ENCODE measurements around the gene SLC6A18. TPM values are rescaled to one million over a fixed set of nuclear protein-coding genes. Genes with fewer than 3 reads are reported as not detected.
A peak's percentile ranks its signal among the peaks of the same experiment; 100 is the strongest.

The SLC6A18 gene
- total and polyA plus RNA-seq, 9 of the 15 experiments (the other 6 are each of a cell fraction or from before 2014, with no cell fraction given) = not detected

DNA sequence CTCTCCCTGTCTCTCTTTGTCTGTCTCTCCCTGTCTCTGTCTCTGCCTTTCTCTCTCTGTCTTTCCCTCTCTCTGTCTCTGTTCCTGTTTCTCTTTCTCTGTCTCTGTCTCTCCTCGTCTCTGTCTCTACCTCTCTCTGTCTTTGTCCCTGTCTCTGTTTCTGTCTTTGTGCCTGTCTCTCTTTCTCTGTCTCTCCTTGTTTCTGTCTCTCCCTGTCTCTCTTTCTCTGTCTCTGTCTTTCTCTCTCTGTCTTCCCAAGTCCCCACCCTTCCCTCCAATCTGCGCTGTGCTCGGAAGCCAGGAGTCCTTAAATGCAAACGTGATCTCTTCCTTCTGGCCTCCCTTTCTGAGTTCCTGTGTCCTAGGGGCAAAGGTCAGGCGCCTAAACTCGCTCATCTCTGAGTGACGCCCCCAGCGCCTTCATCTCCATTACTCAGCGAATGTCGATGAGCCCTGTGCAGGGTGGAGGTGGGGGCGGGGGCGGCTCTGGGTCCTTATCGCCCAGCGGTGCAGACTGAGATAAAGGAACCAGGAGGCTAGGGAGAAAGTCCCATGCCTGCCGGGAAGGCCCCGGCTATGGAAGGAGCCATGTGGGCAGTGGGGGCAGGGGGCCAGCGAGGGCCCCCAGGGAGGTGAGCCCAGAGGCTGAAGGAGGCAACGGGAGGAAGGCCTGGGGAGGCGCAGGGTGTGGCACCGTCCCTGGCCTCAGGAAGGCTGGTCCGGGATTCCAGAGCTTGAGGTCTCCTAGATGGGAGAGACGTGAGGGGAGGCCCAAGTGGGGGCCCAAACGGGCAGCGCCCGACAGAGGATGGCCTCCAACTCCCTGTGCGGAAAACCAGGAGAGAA is 25.3 kb upstream of the SLC6A18 start (continued):
- TF ChIP-seq RCOR1 (IDR thresholded peaks at IDR 0.05; ENCODE audit: borderline replicate concordance in 1 of 2, low read depth in 2 of 2, low read length in 2 of 2) (peak; percentile 67 to 96; a peak in 3 of 4 replicates), ARNT (IDR thresholded peaks at IDR 0.05) (peak; percentile 88), HMG20B (CRISPR knock-in tag; IDR thresholded peaks at IDR 0.05) (no peak), NFRKB (IDR thresholded peaks at IDR 0.05; ENCODE audit: low read depth) (peak; percentile 94), ZNF436 (CRISPR knock-in tag; IDR thresholded peaks at IDR 0.05) (no peak), MIER1 (IDR thresholded peaks at IDR 0.05; ENCODE audit: low read depth) (peak; percentile 86), SMAD4 (CRISPR knock-in tag; conservative IDR thresholded peaks at IDR 0.05) (peak; percentile 73; the same call in 1 of the 2 replicates), TCF7 (IDR thresholded peaks at IDR 0.05; ENCODE audit: borderline replicate concordance) (no peak), FUS (optimal IDR thresholded peaks at IDR 0.05; ENCODE audit: low read depth, low read length) (no peak), MEF2A (IDR thresholded peaks at IDR 0.05; ENCODE audit: control insufficient read depth, low read depth, low read length) (no peak), BCL6 (CRISPR knock-in tag; IDR thresholded peaks at IDR 0.05) (peak; percentile 76; the same call in 1 of the 2 replicates), POLR2AphosphoS2 (IDR thresholded peaks at IDR 0.05; ENCODE audit: low read length) (no peak), SMARCB1 (IDR thresholded peaks at IDR 0.05; ENCODE audit: insufficient read length, low read depth) (no peak), CEBPB (tag; IDR thresholded peaks at IDR 0.05) (no peak), NCOA2 (IDR thresholded peaks at IDR 0.05; ENCODE audit: partially characterized antibody in 2 of 2) (peak in 1 of 2 experiments; percentile 66), CHCHD3 (CRISPR knock-in tag; IDR thresholded peaks at IDR 0.05) (no peak), FOXJ2 (tag; IDR thresholded peaks at IDR 0.05) (no peak)
- TF ChIP-seq, protein P1, sequence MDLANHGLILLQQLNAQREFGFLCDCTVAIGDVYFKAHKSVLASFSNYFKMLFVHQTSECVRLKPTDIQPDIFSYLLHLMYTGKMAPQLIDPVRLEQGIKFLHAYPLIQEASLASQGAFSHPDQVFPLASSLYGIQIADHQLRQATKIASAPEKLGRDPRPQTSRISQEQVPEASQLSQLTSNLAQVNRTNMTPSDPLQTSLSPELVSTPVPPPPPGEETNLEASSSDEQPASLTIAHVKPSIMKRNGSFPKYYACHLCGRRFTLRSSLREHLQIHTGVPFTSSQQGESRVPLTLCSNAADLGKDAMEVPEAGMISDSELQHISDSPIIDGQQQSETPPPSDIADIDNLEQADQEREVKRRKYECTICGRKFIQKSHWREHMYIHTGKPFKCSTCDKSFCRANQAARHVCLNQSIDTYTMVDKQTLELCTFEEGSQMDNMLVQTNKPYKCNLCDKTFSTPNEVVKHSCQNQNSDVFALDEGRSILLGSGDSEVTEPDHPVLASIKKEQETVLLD (IDR thresholded peaks at IDR 0.05) = peak; percentile 8; the same call in 1 of the 2 replicates
- TF ChIP-seq, protein P2, sequence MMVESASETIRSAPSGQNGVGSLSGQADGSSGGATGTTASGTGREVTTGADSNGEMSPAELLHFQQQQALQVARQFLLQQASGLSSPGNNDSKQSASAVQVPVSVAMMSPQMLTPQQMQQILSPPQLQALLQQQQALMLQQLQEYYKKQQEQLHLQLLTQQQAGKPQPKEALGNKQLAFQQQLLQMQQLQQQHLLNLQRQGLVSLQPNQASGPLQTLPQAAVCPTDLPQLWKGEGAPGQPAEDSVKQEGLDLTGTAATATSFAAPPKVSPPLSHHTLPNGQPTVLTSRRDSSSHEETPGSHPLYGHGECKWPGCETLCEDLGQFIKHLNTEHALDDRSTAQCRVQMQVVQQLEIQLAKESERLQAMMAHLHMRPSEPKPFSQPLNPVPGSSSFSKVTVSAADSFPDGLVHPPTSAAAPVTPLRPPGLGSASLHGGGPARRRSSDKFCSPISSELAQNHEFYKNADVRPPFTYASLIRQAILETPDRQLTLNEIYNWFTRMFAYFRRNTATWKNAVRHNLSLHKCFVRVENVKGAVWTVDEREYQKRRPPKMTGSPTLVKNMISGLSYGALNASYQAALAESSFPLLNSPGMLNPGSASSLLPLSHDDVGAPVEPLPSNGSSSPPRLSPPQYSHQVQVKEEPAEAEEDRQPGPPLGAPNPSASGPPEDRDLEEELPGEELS (CRISPR knock-in tag; IDR thresholded peaks at IDR 0.05; ENCODE audit: borderline replicate concordance) = no peak
- TF ChIP-seq, protein P3, sequence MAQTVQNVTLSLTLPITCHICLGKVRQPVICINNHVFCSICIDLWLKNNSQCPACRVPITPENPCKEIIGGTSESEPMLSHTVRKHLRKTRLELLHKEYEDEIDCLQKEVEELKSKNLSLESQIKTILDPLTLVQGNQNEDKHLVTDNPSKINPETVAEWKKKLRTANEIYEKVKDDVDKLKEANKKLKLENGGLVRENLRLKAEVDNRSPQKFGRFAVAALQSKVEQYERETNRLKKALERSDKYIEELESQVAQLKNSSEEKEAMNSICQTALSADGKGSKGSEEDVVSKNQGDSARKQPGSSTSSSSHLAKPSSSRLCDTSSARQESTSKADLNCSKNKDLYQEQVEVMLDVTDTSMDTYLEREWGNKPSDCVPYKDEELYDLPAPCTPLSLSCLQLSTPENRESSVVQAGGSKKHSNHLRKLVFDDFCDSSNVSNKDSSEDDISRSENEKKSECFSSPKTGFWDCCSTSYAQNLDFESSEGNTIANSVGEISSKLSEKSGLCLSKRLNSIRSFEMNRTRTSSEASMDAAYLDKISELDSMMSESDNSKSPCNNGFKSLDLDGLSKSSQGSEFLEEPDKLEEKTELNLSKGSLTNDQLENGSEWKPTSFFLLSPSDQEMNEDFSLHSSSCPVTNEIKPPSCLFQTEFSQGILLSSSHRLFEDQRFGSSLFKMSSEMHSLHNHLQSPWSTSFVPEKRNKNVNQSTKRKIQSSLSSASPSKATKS (CRISPR knock-in tag; IDR thresholded peaks at IDR 0.05) = no peak
- TF ChIP-seq, protein P4, sequence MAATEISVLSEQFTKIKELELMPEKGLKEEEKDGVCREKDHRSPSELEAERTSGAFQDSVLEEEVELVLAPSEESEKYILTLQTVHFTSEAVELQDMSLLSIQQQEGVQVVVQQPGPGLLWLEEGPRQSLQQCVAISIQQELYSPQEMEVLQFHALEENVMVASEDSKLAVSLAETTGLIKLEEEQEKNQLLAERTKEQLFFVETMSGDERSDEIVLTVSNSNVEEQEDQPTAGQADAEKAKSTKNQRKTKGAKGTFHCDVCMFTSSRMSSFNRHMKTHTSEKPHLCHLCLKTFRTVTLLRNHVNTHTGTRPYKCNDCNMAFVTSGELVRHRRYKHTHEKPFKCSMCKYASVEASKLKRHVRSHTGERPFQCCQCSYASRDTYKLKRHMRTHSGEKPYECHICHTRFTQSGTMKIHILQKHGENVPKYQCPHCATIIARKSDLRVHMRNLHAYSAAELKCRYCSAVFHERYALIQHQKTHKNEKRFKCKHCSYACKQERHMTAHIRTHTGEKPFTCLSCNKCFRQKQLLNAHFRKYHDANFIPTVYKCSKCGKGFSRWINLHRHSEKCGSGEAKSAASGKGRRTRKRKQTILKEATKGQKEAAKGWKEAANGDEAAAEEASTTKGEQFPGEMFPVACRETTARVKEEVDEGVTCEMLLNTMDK (IDR thresholded peaks at IDR 0.05; ENCODE audit: borderline replicate concordance, insufficient read depth, low read depth, low read length, poor library complexity, severe bottlenecking) = no peak

All from K562 (cell line).